Measurements from ENCODE around the gene ENTHD1.

ENTHD1 gene

DNA sequence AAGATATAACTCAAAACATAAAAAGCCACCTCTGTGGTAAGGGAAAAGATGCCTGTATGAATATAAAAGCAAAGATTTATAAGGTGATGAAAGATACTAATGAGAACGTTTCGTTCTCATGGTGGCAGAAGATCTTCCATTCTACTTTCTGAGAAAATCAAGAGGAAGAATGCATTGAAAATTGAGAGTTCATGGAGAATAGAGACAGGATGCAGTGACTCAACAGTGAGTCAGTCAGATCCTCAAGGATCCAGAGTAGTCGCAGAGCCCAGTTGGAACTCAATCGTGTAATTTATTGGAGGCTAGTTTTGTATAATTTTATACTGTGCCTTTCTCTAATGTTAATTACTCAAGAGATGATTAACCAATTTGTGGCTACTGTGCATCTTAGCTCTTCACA lies 73.3 kb downstream of the ENTHD1 start:
- no peak for TF ChIP-seq FOXM1 (IDR thresholded peaks at IDR 0.05; ENCODE audit: borderline replicate concordance, low read depth)
- no peak for TF ChIP-seq ZBTB7A (IDR thresholded peaks at IDR 0.05; ENCODE audit: low read depth)
- no peak for TF ChIP-seq EP300 (IDR thresholded peaks at IDR 0.05; ENCODE audit: borderline replicate concordance)
- TF ChIP-seq, protein P1, sequence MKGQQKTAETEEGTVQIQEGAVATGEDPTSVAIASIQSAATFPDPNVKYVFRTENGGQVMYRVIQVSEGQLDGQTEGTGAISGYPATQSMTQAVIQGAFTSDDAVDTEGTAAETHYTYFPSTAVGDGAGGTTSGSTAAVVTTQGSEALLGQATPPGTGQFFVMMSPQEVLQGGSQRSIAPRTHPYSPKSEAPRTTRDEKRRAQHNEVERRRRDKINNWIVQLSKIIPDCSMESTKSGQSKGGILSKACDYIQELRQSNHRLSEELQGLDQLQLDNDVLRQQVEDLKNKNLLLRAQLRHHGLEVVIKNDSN (IDR thresholded peaks at IDR 0.05), result no peak
- TF ChIP-seq TAF1 (IDR thresholded peaks at IDR 0.05; ENCODE audit: low read depth), result no peak
- TF ChIP-seq CREB1 (IDR thresholded peaks at IDR 0.05; ENCODE audit: low read depth), result no peak
- no peak for TF ChIP-seq CEBPB (IDR thresholded peaks at IDR 0.05)
- TF ChIP-seq, protein P2, sequence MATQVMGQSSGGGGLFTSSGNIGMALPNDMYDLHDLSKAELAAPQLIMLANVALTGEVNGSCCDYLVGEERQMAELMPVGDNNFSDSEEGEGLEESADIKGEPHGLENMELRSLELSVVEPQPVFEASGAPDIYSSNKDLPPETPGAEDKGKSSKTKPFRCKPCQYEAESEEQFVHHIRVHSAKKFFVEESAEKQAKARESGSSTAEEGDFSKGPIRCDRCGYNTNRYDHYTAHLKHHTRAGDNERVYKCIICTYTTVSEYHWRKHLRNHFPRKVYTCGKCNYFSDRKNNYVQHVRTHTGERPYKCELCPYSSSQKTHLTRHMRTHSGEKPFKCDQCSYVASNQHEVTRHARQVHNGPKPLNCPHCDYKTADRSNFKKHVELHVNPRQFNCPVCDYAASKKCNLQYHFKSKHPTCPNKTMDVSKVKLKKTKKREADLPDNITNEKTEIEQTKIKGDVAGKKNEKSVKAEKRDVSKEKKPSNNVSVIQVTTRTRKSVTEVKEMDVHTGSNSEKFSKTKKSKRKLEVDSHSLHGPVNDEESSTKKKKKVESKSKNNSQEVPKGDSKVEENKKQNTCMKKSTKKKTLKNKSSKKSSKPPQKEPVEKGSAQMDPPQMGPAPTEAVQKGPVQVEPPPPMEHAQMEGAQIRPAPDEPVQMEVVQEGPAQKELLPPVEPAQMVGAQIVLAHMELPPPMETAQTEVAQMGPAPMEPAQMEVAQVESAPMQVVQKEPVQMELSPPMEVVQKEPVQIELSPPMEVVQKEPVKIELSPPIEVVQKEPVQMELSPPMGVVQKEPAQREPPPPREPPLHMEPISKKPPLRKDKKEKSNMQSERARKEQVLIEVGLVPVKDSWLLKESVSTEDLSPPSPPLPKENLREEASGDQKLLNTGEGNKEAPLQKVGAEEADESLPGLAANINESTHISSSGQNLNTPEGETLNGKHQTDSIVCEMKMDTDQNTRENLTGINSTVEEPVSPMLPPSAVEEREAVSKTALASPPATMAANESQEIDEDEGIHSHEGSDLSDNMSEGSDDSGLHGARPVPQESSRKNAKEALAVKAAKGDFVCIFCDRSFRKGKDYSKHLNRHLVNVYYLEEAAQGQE (IDR thresholded peaks at IDR 0.05; ENCODE audit: low read depth), result no peak
- TF ChIP-seq, protein P3, sequence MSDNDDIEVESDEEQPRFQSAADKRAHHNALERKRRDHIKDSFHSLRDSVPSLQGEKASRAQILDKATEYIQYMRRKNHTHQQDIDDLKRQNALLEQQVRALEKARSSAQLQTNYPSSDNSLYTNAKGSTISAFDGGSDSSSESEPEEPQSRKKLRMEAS (IDR thresholded peaks at IDR 0.05), result no peak
- no peak for TF ChIP-seq YY1 (IDR thresholded peaks at IDR 0.05; ENCODE audit: low read depth)
- no peak for TF ChIP-seq TCF12 (IDR thresholded peaks at IDR 0.05; ENCODE audit: low read depth)
- no peak for TF ChIP-seq RAD21 (IDR thresholded peaks at IDR 0.05; ENCODE audit: low read depth)
- TF ChIP-seq EGR1 (IDR thresholded peaks at IDR 0.05), result no peak
- TF ChIP-seq TEAD4 (IDR thresholded peaks at IDR 0.05), result no peak
- no peak for TF ChIP-seq NFIC (IDR thresholded peaks at IDR 0.05)

DNA sequence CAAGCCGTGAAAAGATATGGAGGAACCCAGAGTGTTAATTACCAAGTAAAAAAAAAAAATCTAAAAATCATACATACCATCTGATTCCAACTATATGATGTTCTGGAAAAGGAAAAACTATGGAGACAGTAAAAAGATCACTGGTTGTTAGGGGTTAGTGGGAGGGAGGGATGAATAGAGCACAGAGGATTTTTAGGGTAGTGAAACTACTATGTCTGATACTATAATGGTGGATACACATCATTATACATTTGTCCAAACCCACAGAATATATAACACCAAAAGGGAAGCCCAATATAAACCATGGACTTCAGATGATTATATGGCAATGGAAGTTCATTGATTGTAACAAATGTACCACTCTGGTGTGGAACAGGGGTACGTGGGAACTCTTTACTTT lies 74.1 kb downstream of the ENTHD1 start:
- TF ChIP-seq, protein P3 (IDR thresholded peaks at IDR 0.05), result no peak
- TF ChIP-seq RAD21 (IDR thresholded peaks at IDR 0.05; ENCODE audit: low read depth) (no peak), TCF12 (IDR thresholded peaks at IDR 0.05; ENCODE audit: low read depth) (no peak), EGR1 (IDR thresholded peaks at IDR 0.05) (no peak), YY1 (IDR thresholded peaks at IDR 0.05; ENCODE audit: low read depth) (no peak), ZBTB7A (IDR thresholded peaks at IDR 0.05; ENCODE audit: low read depth) (no peak), EP300 (IDR thresholded peaks at IDR 0.05; ENCODE audit: borderline replicate concordance) (no peak), TAF1 (IDR thresholded peaks at IDR 0.05; ENCODE audit: low read depth) (no peak), CREB1 (IDR thresholded peaks at IDR 0.05; ENCODE audit: low read depth) (no peak), CEBPB (IDR thresholded peaks at IDR 0.05) (no peak), TEAD4 (IDR thresholded peaks at IDR 0.05) (no peak), NFIC (IDR thresholded peaks at IDR 0.05) (no peak)
- TF ChIP-seq, protein P1 (IDR thresholded peaks at IDR 0.05), result no peak
- TF ChIP-seq, protein P2 (IDR thresholded peaks at IDR 0.05; ENCODE audit: low read depth), result no peak

DNA sequence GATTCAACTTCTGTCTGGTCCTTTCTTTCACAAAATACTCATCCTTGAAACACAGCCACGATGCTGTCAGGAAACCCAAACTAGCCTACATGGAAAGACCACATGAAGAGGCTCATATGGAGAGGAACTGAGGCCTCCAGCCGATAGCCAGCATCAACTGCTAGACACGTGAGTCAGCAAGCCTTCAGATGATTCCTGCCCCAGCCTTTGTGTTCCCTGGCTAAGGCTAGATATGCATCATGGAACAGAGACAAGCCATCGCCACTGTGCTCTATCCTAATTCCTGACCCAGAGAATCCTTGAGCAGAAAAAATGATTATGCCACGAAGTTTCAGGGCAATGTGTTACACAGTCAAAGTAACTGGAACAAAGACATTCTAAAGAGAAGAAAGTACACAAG lies 75.5 kb downstream of the ENTHD1 start:
- TF ChIP-seq EGR1 (IDR thresholded peaks at IDR 0.05) (no peak), EP300 (IDR thresholded peaks at IDR 0.05; ENCODE audit: borderline replicate concordance) (no peak), RAD21 (IDR thresholded peaks at IDR 0.05; ENCODE audit: low read depth) (no peak), CEBPB (IDR thresholded peaks at IDR 0.05) (no peak), CREB1 (IDR thresholded peaks at IDR 0.05; ENCODE audit: low read depth) (no peak), FOXM1 (IDR thresholded peaks at IDR 0.05; ENCODE audit: borderline replicate concordance, low read depth) (no peak)

DNA sequence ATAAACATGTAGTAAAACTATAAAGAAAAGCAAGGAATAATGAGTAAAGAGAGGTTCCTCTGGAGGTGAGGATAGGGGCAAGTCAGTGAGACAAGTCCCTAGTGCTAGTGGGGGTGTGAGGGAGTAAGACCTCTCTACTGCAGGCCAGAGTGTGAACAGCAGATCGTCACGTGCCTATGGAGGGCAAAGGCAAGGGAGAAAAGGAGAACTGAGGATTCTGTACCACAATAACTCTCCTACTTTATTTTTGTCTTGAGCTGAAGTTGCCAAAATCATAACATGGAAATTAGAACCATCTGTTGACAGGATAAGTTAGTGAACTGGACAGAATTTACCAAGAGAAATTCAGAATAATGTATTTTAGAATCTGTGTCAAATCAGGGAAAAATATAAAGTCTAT lies 77.6 kb downstream of the ENTHD1 start:
- TF ChIP-seq YY1 (IDR thresholded peaks at IDR 0.05; ENCODE audit: low read depth) (no peak), TEAD4 (IDR thresholded peaks at IDR 0.05) (no peak), CEBPB (IDR thresholded peaks at IDR 0.05) (no peak), TCF12 (IDR thresholded peaks at IDR 0.05; ENCODE audit: low read depth) (no peak), NFIC (IDR thresholded peaks at IDR 0.05) (no peak), EP300 (IDR thresholded peaks at IDR 0.05; ENCODE audit: borderline replicate concordance) (no peak), EGR1 (IDR thresholded peaks at IDR 0.05) (no peak)

DNA sequence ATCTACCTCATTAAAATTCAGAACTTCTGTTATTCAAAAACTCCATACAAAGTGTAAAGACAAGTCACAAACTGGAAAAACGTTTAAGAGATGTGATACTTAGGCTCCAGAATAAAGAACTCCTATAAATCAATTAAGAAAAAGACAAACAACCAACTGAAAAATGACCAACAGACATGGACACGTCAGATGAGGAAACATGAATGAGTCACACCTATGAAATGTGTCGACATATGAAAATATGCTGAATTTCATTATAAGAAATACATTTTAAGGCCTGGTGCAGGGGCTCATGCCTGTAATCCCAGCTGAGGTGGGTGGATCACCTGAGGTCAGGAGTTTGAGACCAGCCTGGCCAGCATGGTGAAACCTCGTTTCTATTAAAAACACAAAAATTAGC lies 78.7 kb downstream of the ENTHD1 start:
- TF ChIP-seq, protein P1 (IDR thresholded peaks at IDR 0.05), result no peak
- TF ChIP-seq TEAD4 (IDR thresholded peaks at IDR 0.05), result no peak
- TF ChIP-seq CREB1 (IDR thresholded peaks at IDR 0.05; ENCODE audit: low read depth), result no peak
- no peak for TF ChIP-seq NFIC (IDR thresholded peaks at IDR 0.05)
- TF ChIP-seq, protein P3 (IDR thresholded peaks at IDR 0.05), result no peak
- TF ChIP-seq TAF1 (IDR thresholded peaks at IDR 0.05; ENCODE audit: low read depth), result no peak
- no peak for TF ChIP-seq EGR1 (IDR thresholded peaks at IDR 0.05)
- TF ChIP-seq RAD21 (IDR thresholded peaks at IDR 0.05; ENCODE audit: low read depth), result no peak
